WERI-Rb-1 (cell line): Measurements from ENCODE around the gene ST6GALNAC4.

Experiments used
- DNase-seq: peaks from one replicate; pipeline ENCODE4 v3.0.0-alpha.2; 2020
- H3K27ac ChIP-seq: fragments of 250-450 bp; sonication (Bioruptor Pico); 2 replicates; pipeline ENCODE4 v1.5.1; 2020; ENCODE audit warnings: mild to moderate bottlenecking, moderate library complexity
- H3K27me3 ChIP-seq: fragments of 250-450 bp; sonication (Bioruptor Pico); 2 replicates; pipeline ENCODE4 v1.5.1; 2021; ENCODE audit warnings: mild to moderate bottlenecking, low read depth, moderate library complexity; ENCODE audit not compliant: insufficient read depth, severe bottlenecking
- H3K36me3 ChIP-seq: fragments of 250-450 bp; sonication (Bioruptor Pico); 2 replicates; pipeline ENCODE4 v1.5.1; 2020; ENCODE audit warnings: mild to moderate bottlenecking, moderate library complexity
- H3K4me3 ChIP-seq: 2 replicates; pipeline ENCODE4 v1.5.1; 2011; ENCODE audit warnings: low read depth, mild to moderate bottlenecking, control low read depth, low read length
- H3K9me3 ChIP-seq: fragments of 250-450 bp; sonication (Bioruptor Pico); 2 replicates; pipeline ENCODE4 v1.5.1; 2021; ENCODE audit warnings: mild to moderate bottlenecking, moderate library complexity; ENCODE audit not compliant: severe bottlenecking
- TF ChIP-seq, protein P1 (sequence below): IDR thresholded peaks from 2 replicates; pipeline ENCODE4 v1.5.1; 2011; ENCODE audit warnings: low read depth, mild to moderate bottlenecking, control low read depth, inconsistent platforms, low read length

Gene ST6GALNAC4

DNA sequence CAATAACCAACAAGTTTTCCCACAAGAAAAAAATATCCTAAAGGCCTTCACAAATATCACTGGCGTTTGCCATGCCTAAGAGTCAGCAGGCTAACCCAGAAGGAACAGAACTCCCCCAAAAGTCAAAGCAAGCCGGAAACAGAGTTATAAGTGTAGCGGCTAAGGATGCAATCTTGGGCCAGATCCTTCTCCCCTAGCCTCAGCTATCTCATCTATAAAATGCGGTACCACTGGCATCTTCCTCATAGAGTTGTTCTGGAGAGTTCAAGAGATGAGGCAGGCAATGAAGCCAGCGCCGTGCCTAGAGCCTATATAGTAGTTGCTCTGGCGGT, 20.2 kb upstream of the ST6GALNAC4 start:
- peak overlapping the region; percentile 58 for H3K4me3 ChIP-seq
- no peaks in the 10 kb centered on the region for H3K27me3 ChIP-seq
- no peaks in the 10 kb centered on the region for H3K9me3 ChIP-seq
- TF ChIP-seq, protein P1, sequence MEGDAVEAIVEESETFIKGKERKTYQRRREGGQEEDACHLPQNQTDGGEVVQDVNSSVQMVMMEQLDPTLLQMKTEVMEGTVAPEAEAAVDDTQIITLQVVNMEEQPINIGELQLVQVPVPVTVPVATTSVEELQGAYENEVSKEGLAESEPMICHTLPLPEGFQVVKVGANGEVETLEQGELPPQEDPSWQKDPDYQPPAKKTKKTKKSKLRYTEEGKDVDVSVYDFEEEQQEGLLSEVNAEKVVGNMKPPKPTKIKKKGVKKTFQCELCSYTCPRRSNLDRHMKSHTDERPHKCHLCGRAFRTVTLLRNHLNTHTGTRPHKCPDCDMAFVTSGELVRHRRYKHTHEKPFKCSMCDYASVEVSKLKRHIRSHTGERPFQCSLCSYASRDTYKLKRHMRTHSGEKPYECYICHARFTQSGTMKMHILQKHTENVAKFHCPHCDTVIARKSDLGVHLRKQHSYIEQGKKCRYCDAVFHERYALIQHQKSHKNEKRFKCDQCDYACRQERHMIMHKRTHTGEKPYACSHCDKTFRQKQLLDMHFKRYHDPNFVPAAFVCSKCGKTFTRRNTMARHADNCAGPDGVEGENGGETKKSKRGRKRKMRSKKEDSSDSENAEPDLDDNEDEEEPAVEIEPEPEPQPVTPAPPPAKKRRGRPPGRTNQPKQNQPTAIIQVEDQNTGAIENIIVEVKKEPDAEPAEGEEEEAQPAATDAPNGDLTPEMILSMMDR = no peak
- H3K36me3 ChIP-seq = peaks cover 38% of the 10 kb centered on the region
- no peak for DNase-seq
- peak overlapping the region; percentile 67 for H3K27ac ChIP-seq

DNA sequence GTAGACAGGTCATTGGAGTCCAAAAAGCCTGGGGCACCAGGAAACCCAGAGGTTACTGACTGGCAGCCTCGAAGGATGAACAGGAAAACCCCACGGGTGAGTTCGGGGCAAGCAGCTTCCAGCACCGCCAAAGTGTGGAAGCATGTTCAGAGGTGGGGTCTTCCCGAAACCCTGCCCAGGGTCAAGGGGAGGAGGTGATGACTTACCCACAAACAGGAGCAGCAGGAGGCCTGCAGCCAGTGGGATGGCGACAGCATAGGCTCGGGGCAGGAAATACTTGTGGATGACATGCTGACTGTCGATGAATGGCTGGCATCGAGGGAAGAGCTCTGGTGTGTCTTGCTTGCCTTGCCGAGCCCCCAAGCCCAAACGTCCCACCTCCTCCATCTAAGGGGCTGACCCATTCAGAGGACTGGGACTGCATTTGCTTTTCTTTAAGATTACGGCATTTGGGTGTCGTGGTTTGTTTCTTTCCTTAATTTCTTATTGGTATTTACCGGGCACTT, 19.6 kb upstream of the ST6GALNAC4 start:
- Histone ChIP-seq H3K9me3 (no peaks in the 10 kb centered on the region), H3K27ac (no peak overlapping the region; the same call in 1 of the 2 replicates), H3K36me3 (peaks cover 33% of the 10 kb centered on the region), H3K4me3 (peak overlapping the region; percentile 58), H3K27me3 (no peaks in the 10 kb centered on the region)
- TF ChIP-seq, protein P1 = no peak
- no peak for DNase-seq

DNA sequence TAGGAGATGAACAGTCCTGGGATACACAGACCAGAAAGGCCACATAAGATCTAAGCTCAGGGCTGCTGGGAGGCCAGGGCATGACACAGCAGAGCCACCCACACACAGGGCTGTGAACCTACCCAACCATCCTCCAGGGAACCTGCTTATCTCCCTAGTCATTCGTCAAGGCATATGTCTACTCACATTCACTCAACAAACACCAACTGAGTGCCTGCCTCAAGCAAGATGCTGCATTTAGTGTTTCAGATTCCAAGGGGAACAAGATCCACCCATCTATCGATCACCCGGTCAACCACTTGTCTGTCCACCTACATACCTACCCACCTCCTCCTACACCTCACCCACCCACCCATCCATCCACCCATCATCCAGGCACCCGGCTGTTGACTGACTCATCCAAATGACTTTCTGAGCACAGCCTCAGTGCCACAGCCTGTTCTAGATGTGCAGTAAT, 19.0 kb upstream of the ST6GALNAC4 start:
- TF ChIP-seq, protein P1 = no peak
- H3K27ac ChIP-seq = no peak overlapping the region

DNA sequence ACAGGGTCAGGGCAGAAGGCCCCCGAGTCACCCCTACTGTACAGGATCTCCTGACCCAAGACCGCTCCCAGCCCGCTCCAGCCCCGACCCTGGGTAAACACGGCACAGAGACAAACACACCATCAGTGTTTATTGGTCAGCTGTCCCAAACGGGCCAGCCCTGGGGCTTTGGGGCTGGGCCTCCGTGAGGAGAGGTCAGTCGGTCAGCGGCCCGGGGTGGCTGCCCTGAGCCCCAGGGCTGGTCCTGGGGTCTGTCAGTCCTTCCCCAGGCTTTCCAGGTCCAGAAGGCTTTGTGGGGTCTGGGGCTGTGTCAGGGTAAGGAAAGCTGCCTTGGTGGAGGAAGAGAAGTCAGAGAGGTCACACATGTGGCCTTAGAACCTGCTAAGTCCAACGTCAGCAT, 18.1 kb upstream of the ST6GALNAC4 start:
- Histone ChIP-seq H3K27ac (no peak overlapping the region), H3K27me3 (no peaks in the 10 kb centered on the region), H3K36me3 (peaks cover 25% of the 10 kb centered on the region), H3K4me3 (no peak overlapping the region), H3K9me3 (no peaks in the 10 kb centered on the region)
- TF ChIP-seq, protein P1 = no peak
- DNase-seq = no peak

More for the DNA sequence above, 19.0 kb upstream of the ST6GALNAC4 start:
- DNase-seq = no peak
- Histone ChIP-seq H3K27me3 (no peaks in the 10 kb centered on the region), H3K36me3 (peaks cover 28% of the 10 kb centered on the region), H3K9me3 (no peaks in the 10 kb centered on the region), H3K4me3 (no peak overlapping the region)

DNA sequence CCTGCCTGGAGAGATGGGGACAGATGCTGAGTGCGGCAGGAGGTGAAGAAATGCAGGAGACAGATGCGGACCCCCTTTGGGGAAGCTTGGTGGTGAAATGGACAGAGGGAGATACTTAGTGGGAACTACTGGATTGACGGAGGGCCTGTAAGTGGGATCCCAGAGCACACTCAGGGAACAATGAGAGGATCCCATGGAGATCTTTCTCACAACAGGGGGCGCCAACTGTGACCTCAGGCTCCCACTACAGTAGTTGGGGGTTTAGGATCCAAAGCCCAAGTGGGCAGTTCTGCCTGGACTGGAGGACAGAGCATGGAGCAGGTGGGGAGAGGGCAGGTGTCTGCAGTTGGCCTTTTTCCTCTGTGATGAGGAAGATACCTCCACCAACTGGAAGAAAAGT, 17.4 kb upstream of the ST6GALNAC4 start:
- no peaks in the 10 kb centered on the region for H3K9me3 ChIP-seq
- H3K27me3 ChIP-seq = no peaks in the 10 kb centered on the region
- peaks cover 21% of the 10 kb centered on the region for H3K36me3 ChIP-seq
- DNase-seq = no peak
- H3K4me3 ChIP-seq = no peak overlapping the region
- TF ChIP-seq, protein P1 = peak; percentile 34; the same call in 1 of the 2 replicates
- H3K27ac ChIP-seq = no peak overlapping the region
